Stimulated activated CD4-positive, alpha-beta T cell treated with anti-CD3 and anti-CD28 coated beads, TNF-alpha, amount 100 ng/mL, for 24 hours (primary cell): Measurements from ENCODE around the gene SLC10A4.

Source experiments
- DNase-seq, 3 experiments: peaks; one replicate each; pipeline ENCODE4 v3.0.0-alpha.2; 2020; ENCODE audit warnings: low read depth in 3 of 3

Gene SLC10A4

GRCh38 chr4:48490012-48490679 lies 7.0 kb downstream of the SLC10A4 start, which contains the start of gene ZAR1:
ZAR1 (plus strand) TSS chr4:48490252; CDS start chr4:48490292, 40 bp downstream.
- DNase-seq: no peak

GRCh38 chr4:48490680-48491513 lies 7.8 kb downstream of the SLC10A4 start:
- no peak for DNase-seq

GRCh38 chr4:48491514-48492176 lies 8.5 kb downstream of the SLC10A4 start:
- DNase-seq: no peak

- no peak for DNase-seq
Observed at GRCh38 chr4:48493452-48494100, 10.4 kb downstream of the SLC10A4 start.

- no peak for DNase-seq
Observed at GRCh38 chr4:48495941-48496340, 12.8 kb downstream of the SLC10A4 start.

- no peak for DNase-seq
Observed at GRCh38 chr4:48498895-48499294, 15.8 kb downstream of the SLC10A4 start.

- no peak for DNase-seq
Observed at GRCh38 chr4:48499551-48500066, 16.5 kb downstream of the SLC10A4 start.

- no peak for DNase-seq
Observed at GRCh38 chr4:48503233-48504025, 20.3 kb downstream of the SLC10A4 start.

- no peak for DNase-seq
Observed at GRCh38 chr4:48504026-48504330, 20.8 kb downstream of the SLC10A4 start.

- DNase-seq: no peak
Observed at GRCh38 chr4:48504352-48504751, 21.2 kb downstream of the SLC10A4 start.

GRCh38 chr4:48506716-48507115 lies 23.6 kb downstream of the SLC10A4 start:
- no peak for DNase-seq

- no peak for DNase-seq
Observed at GRCh38 chr4:48509543-48509942, 26.4 kb downstream of the SLC10A4 start.

GRCh38 chr4:48518143-48518542 lies 35.0 kb downstream of the SLC10A4 start:
- DNase-seq: no peak

- DNase-seq: no peak
Observed at GRCh38 chr4:48526406-48526805, 43.3 kb downstream of the SLC10A4 start.

- no peak for DNase-seq
Observed at GRCh38 chr4:48538358-48538757, 55.2 kb downstream of the SLC10A4 start.
